MM.1S (cell line): ENCODE results near the gene ZSWIM4.

Experiments used
- DNase-seq: peaks from one replicate; pipeline ENCODE4 v3.0.0-alpha.2; 2015
- H2AFZ ChIP-seq: fragments of 300-600 bp; sonication (generic); 2 replicates; pipeline ENCODE4 v1.6.0; 2016; ENCODE audit warnings: antibody characterized with exemption, low read length
- H3F3A ChIP-seq: fragments of 300-600 bp; sonication (generic); 2 replicates; pipeline ENCODE4 v1.6.1; 2016; ENCODE audit warnings: mild to moderate bottlenecking, antibody characterized with exemption, low read length, moderate library complexity, mixed read lengths; ENCODE audit not compliant: insufficient read depth
- H3K27ac ChIP-seq: fragments of 300-600 bp; sonication (generic); 2 replicates; pipeline ENCODE4 v1.5.1; 2016; ENCODE audit warnings: mild to moderate bottlenecking, low read length
- H3K27me3 ChIP-seq: fragments of 300-600 bp; sonication (generic); replicated peaks from 2 replicates; pipeline ENCODE4 v1.6.0; 2016; ENCODE audit warnings: low read length; ENCODE audit not compliant: insufficient read depth
- H3K36me3 ChIP-seq: fragments of 300-600 bp; sonication (generic); replicated peaks from 2 replicates; pipeline ENCODE4 v1.6.1; 2016; ENCODE audit warnings: mild to moderate bottlenecking, low read length, mixed read lengths; ENCODE audit not compliant: insufficient read depth
- H3K4me1 ChIP-seq: fragments of 300-600 bp; sonication (generic); 2 replicates; pipeline ENCODE4 v1.6.1; 2016; ENCODE audit warnings: low read length, mixed read lengths
- H3K4me2 ChIP-seq: fragments of 300-600 bp; sonication (generic); 2 replicates; pipeline ENCODE4 v1.6.0; 2016; ENCODE audit warnings: low read depth, low read length
- H3K4me3 ChIP-seq: fragments of 300-600 bp; sonication (generic); 2 replicates; pipeline ENCODE4 v1.5.1; 2016; ENCODE audit warnings: low read length, mixed read lengths
- H3K79me2 ChIP-seq: fragments of 300-600 bp; sonication (generic); 2 replicates; pipeline ENCODE4 v1.6.1; 2016; ENCODE audit warnings: mixed run types, low read length, mixed read lengths
- H3K9ac ChIP-seq: fragments of 300-600 bp; sonication (generic); 2 replicates; pipeline ENCODE4 v1.6.1; 2016; ENCODE audit warnings: low read length, mixed read lengths
- H3K9me2 ChIP-seq: fragments of 300-600 bp; sonication (generic); replicated peaks from 2 replicates; pipeline ENCODE4 v1.6.1; 2016; ENCODE audit warnings: mild to moderate bottlenecking, low read length, mixed read lengths; ENCODE audit not compliant: insufficient read depth
- H3K9me3 ChIP-seq: fragments of 300-600 bp; sonication (generic); replicated peaks from 2 replicates; pipeline ENCODE4 v1.6.1; 2016; ENCODE audit warnings: mild to moderate bottlenecking, low read length, mixed read lengths; ENCODE audit not compliant: insufficient read depth
- H4K20me1 ChIP-seq: fragments of 300-600 bp; sonication (generic); 2 replicates; pipeline ENCODE4 v1.6.1; 2016; ENCODE audit warnings: mild to moderate bottlenecking, low read length, moderate library complexity, mixed read lengths; ENCODE audit not compliant: insufficient read depth
- CTCF ChIP-seq: fragments of 300-600 bp; sonication (generic); IDR thresholded peaks from 2 replicates; pipeline ENCODE4 v1.5.1; 2016; ENCODE audit warnings: antibody characterized with exemption, low read length, mixed read lengths
- EZH2 ChIP-seq: fragments of 300-600 bp; sonication (generic); optimal IDR thresholded peaks from 2 replicates; pipeline ENCODE3; 2017; ENCODE audit warnings: low read depth, mild to moderate bottlenecking, antibody characterized with exemption, low read length, mixed read lengths
- EZH2phosphoT487 ChIP-seq: fragments of 300-600 bp; sonication (generic); IDR thresholded peaks from 2 replicates; pipeline ENCODE4 v1.6.1; 2018; ENCODE audit warnings: antibody characterized with exemption, low read length

ZSWIM4 gene

GRCh38 chr19:13823256-13823655 is 28.0 kb downstream of the ZSWIM4 start:
- Histone ChIP-seq H3K9me3 (no peaks in the 10 kb centered on the region), H3K27me3 (no peaks in the 10 kb centered on the region), H3K79me2 (no peaks in the 10 kb centered on the region), H3K36me3 (no peaks in the 10 kb centered on the region), H3K27ac (no peak overlapping the region), H3K9ac (no peak overlapping the region), H3K4me1 (no peaks in the 10 kb centered on the region), H4K20me1 (no peaks in the 10 kb centered on the region), H3K4me2 (no peak overlapping the region), H3F3A (no peaks in the 10 kb centered on the region), H3K4me3 (no peak overlapping the region), H2AFZ (no peak overlapping the region), H3K9me2 (no peaks in the 10 kb centered on the region)
- no peak for TF ChIP-seq EZH2phosphoT487
- no peak for TF ChIP-seq EZH2
- TF ChIP-seq CTCF, result no peak
- DNase-seq, result no peak

DNA sequence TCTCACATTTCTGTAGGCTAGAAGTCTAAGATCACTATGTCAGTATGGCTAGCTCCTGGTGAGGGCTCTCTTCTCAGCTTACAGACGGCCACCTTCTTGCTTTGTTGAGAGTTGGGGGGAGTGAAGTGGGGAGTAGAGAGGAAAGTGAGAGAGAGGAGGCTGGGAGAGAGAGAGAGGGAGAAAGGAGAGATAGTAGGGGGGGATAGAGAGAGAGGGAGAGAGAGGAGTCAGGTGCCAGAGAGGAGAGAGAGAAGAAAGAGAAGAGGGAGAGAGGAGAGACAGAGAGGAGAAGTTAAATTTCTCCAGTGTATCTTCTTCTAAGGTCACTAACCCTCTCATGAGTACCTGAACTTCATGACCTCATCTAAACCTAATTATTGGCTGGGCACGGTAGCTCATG is 28.7 kb downstream of the ZSWIM4 start:
- no peaks in the 10 kb centered on the region for H3K36me3 ChIP-seq
- H3K27me3 ChIP-seq, result no peaks in the 10 kb centered on the region
- TF ChIP-seq EZH2, result no peak
- no peak for TF ChIP-seq CTCF
- TF ChIP-seq EZH2phosphoT487, result no peak
- no peak overlapping the region for H2AFZ ChIP-seq
- H3K9ac ChIP-seq, result no peak overlapping the region
- H4K20me1 ChIP-seq, result no peaks in the 10 kb centered on the region
- no peak overlapping the region for H3K4me3 ChIP-seq
- H3K79me2 ChIP-seq, result no peaks in the 10 kb centered on the region
- no peaks in the 10 kb centered on the region for H3K4me1 ChIP-seq
- H3K4me2 ChIP-seq, result no peak overlapping the region
- no peaks in the 10 kb centered on the region for H3F3A ChIP-seq
- no peaks in the 10 kb centered on the region for H3K9me2 ChIP-seq
- DNase-seq, result no peak
- no peaks in the 10 kb centered on the region for H3K9me3 ChIP-seq
- no peak overlapping the region for H3K27ac ChIP-seq

DNA sequence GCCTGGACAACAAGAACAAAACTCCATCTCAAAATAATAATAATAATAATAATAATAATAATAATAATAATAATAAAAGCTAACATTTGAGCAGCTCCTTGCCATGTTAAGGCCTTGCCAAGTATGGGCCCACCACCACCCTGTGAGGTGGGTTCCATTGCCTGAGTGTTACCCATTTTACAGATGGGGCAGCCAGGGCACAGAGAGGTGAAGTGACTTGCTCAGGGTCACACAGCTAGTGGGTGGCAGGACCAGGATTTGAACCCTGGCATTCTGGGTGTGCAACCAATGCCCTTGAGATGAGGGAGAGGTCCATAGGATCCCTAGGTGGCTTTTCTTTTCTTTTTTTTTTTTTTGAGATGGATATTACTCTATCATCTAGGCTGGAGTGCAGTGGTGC is 29.5 kb downstream of the ZSWIM4 start:
- no peak overlapping the region for H3K4me3 ChIP-seq
- DNase-seq, result no peak
- no peaks in the 10 kb centered on the region for H3K36me3 ChIP-seq
- no peaks in the 10 kb centered on the region for H3K4me1 ChIP-seq
- H3F3A ChIP-seq, result no peaks in the 10 kb centered on the region
- no peak overlapping the region for H3K4me2 ChIP-seq
- H3K27me3 ChIP-seq, result no peaks in the 10 kb centered on the region
- H4K20me1 ChIP-seq, result no peaks in the 10 kb centered on the region
- no peak for TF ChIP-seq CTCF
- no peak overlapping the region for H2AFZ ChIP-seq
- no peaks in the 10 kb centered on the region for H3K9me3 ChIP-seq
- H3K27ac ChIP-seq, result no peak overlapping the region
- no peak overlapping the region for H3K9ac ChIP-seq
- H3K9me2 ChIP-seq, result no peaks in the 10 kb centered on the region
- no peaks in the 10 kb centered on the region for H3K79me2 ChIP-seq
